Fibroblast of peridontal ligament (primary cell): ENCODE data around the gene RNLS.

Experiments
- DNase-seq: peaks from one replicate; pipeline ENCODE4 v3.0.0-alpha.2; 2010; ENCODE audit errors: extremely low read depth

RNLS gene

DNA sequence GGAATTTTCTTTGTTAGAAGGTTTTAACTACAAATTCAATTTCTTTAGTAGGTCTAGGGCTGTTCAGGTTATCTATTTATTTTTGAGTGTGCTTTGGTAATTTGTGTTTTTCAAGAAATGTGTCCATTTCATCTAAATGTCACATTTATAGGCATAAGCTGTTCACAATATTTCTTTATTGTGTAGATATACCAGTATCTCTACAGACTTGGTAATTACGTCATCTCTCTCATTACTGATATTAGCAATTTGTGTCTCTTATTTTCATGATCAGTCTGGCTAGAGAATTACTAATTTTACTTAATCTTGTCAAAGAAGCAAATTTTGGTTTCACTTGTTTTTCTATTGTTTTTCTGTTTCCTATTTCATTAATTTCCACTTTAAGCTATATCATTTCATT is 152.0 kb downstream of the RNLS start:
- DNase-seq = no peak

DNA sequence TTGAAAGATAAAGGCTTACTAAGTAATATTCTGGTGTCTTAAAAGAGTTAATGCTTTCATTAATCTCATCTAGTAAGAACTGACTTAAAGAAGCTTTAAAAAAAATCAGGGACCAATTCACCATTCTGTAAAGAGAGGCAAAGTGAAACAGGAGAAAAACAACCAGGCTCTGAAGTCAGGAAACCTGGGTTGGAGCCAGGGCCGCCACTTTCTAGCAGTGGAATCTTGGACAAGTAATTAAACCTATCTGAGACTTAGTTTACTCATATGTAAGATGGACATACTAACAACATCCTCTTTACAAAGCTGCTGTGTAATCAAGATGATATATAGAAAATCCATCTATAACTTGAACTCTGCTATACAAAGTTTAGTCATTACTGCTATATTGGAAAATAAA is 154.1 kb downstream of the RNLS start:
- DNase-seq = no peak

DNA sequence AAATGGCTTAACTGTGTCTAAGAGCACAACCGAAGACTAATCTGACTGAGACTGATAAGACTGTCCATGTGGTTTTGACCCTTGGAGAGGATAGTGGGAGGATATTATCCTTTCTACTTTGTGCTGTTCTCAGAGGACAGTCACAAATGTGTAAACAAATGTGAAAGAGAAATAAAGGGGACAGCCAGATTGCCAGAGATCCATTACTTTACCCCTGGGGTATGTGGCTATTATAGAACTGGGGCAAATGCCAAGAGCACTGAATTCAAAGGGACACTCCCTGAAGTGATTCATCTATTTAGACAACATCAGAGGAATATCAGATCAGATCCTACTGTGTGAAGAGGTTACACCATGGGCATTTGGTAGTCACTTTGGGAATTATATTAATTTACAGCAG is 154.7 kb downstream of the RNLS start:
- peak; percentile 52 for DNase-seq

DNA sequence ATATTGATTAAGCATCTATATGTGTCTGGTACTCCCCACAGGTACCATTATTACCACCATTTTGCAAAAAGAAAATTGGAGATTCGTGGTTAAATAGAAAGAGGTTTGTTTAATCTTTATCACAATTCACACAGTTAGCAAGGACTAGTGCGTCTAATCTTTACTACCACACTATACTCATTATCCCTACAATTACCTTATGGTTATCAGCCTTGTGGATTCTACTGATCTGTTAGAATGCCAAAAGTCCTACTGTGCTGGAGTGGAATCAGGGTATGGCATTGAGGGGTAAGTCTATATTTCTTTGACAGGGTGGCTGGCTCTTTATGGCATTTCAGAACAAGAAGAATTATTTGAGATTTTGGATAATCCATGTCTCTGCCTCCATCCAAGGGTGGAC is 156.1 kb downstream of the RNLS start:
- no peak for DNase-seq

- peak; percentile 26 for DNase-seq
Observed at GRCh38 chr10:88424881-88425280, 158.2 kb downstream of the RNLS start.

DNA sequence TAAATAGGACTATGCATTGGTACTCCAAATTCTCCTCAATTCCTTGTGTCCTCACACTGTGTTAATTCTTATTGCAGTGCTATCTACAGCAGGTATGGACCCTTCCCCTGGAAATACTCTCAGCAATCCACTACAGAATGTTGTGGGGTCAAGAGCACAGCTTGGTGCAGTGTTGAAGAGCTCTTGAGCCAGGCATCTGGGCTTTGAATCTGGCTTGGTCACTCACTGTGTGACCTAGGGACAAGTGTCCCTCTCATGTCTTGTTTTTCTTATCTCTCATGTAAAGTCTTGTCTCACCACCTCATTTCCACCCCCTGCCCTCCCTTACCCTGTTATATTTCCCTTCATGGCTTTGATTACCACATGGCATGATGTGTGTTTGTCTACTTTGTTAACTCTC is 159.4 kb downstream of the RNLS start:
- DNase-seq = no peak

GRCh38 chr10:88421590-88421989 is 161.5 kb downstream of the RNLS start:
- DNase-seq = no peak

GRCh38 chr10:88418871-88419270 is 164.2 kb downstream of the RNLS start:
- no peak for DNase-seq

- peak; percentile 27 for DNase-seq
Observed at GRCh38 chr10:88417387-88418030, 165.6 kb downstream of the RNLS start.

GRCh38 chr10:88416801-88417200 is 166.3 kb downstream of the RNLS start:
- no peak for DNase-seq

- no peak for DNase-seq
Observed at GRCh38 chr10:88415533-88416130, 167.5 kb downstream of the RNLS start.

- no peak for DNase-seq
Observed at GRCh38 chr10:88413412-88413811, 169.7 kb downstream of the RNLS start.

GRCh38 chr10:88411772-88412349 is 171.3 kb downstream of the RNLS start:
- no peak for DNase-seq

DNA sequence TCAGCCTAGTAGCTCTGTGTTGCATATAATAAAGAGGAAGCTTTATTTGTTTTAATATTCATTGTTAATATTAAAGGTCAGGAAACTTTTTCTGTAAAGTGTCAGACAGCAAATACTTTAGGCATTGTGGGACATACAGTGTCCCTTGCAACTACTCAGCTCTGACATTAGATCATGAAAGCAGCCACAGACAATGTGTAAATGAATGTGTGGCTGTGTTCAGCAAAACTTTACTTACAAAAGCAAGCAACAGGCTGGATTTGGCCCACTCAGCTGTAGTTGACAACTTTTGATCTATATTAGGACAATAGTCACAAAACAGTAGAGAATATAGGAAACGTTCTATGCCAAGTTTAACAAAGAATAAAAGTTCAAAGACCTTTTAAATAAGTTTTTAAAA is 173.3 kb downstream of the RNLS start:
- DNase-seq = no peak

GRCh38 chr10:88409236-88409635 is 173.9 kb downstream of the RNLS start:
- DNase-seq = no peak

DNA sequence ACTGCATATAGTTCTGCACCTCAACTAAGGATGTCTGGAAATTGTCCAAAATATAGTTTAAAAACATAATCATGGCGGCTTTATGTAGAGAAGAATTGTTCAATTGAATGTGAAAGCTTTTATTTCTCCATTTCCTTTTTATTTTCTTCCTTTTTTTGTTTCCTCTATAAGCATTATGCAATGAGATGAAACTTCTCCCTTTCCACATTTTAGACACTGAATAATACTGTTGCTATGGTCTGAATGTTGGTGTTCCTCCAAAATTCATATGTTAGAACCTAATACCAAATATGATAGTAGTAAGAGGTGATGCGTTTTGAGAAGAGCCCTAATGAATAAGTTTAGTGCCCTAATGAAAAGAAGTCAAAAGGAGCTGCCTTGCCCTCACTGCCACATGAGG is 175.0 kb downstream of the RNLS start:
- peak; percentile 51 for DNase-seq

GRCh38 chr10:88404133-88404532 is 179.0 kb downstream of the RNLS start:
- DNase-seq = no peak

DNA sequence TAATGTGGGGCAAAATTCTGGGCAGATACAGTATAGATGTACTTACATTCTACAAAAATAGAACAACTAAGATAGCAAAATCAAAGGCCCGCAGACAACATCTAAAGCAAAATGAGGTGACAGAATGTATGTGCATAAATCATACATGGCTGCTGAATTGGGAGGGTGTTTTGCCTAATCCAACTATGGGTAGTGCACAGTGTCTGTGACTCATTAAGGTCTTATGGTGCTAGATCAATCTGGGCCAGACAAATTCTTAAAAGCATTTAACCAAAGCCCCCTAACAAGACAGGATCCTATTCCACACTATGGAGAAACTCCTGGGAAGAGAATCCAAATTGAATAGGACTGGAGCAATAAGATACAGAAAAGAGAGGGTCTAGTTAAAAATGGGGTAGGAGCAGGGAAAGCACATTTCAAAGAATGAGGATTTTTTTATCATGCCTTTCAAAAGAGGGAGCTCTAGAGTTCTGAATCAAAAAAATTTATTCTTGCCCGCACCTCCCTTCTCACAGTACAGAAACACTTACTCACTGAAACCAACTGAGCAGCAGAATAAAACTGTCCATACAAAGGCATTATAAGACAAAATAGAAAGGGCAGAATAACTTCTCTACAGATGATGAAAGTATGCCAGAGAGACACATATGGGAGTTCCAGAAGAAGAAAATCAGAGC is 181.3 kb downstream of the RNLS start:
- peak; percentile 64 for DNase-seq

DNA sequence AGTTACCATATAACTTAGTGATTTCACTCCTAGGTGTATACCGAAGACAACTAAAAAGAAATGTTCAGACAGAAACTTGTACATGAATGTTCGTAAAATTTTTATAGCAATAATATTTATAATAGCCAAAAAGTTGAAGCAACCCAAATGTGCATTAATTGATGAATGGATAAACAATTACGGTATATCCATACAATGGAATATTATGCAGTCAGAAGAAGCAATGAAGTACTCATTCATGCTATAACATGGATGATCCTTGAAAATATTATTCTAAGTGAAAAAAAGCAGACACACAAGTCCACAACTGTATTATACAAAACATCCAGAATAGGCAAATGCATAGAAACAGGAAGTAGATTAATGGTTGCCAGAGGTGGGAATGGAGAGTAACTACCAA is 183.9 kb downstream of the RNLS start:
- no peak for DNase-seq

- DNase-seq = no peak
Observed at GRCh38 chr10:88395677-88396076, 187.4 kb downstream of the RNLS start.

- DNase-seq = no peak
Observed at GRCh38 chr10:88392222-88392621, 190.9 kb downstream of the RNLS start.

DNA sequence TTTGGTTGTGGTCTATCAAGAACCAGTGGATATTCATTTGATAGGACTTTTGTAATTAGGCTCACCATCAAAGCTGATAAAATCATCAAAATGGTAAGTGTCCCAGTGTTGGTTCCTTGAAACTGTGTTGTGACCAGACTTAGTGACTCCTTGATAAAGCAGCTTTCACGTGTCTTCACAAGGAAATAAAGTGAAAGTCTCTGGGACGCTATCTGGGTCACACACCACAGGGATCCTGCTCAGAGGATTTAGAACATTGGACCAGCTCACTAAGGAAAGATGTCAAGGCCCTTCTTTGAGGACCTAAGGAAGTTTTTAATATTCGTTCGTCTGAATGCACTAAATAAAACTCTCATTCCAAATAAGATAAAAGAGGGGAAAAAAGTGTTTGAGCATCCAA is 193.1 kb downstream of the RNLS start:
- no peak for DNase-seq

GRCh38 chr10:88389456-88389855 is 193.7 kb downstream of the RNLS start:
- peak; percentile 90 for DNase-seq
